Osteocyte (in vitro differentiated cells): Measurements from ENCODE around the gene CAMK1D. TPM values are rescaled to one million over a fixed set of nuclear protein-coding genes. Genes with fewer than 3 reads are reported as not detected.

Experiments used
- DNase-seq: peaks from one replicate; pipeline ENCODE4 v3.0.0; 2021; ENCODE audit warnings: mixed read lengths; ENCODE audit not compliant: unreplicated experiment; ENCODE audit errors: extremely low spot score
- H3K27ac Mint-ChIP-seq: one replicate; pipeline ENCODE4 v1.8.0; 2021; ENCODE audit warnings: mild to moderate bottlenecking, mixed read lengths; ENCODE audit not compliant: unreplicated experiment
- H3K27me3 Mint-ChIP-seq: one replicate; pipeline ENCODE4 v1.8.0; 2021; ENCODE audit warnings: mixed read lengths; ENCODE audit not compliant: unreplicated experiment
- H3K36me3 Mint-ChIP-seq: one replicate; pipeline ENCODE4 v1.8.0; 2021; ENCODE audit warnings: mixed read lengths; ENCODE audit not compliant: unreplicated experiment
- H3K4me1 Mint-ChIP-seq: one replicate; pipeline ENCODE4 v1.8.0; 2021; ENCODE audit warnings: mixed read lengths; ENCODE audit not compliant: unreplicated experiment
- H3K4me3 Mint-ChIP-seq: one replicate; pipeline ENCODE4 v1.8.0; 2021; ENCODE audit warnings: mild to moderate bottlenecking, moderate library complexity, mixed read lengths; ENCODE audit not compliant: unreplicated experiment
- H3K9me3 Mint-ChIP-seq: one replicate; pipeline ENCODE4 v1.8.0; 2021; ENCODE audit warnings: mixed read lengths; ENCODE audit not compliant: unreplicated experiment
- total RNA-seq: library from RNA; stranded (reverse); gene quantifications from 2 replicates; pipeline ENCODE4 v1.2.1, GENCODE V29; 2021
- TF ChIP-seq, protein P1 (sequence below): fragments of 200-600 bp; sonication (generic); IDR thresholded peaks from 2 replicates; pipeline ENCODE4 v1.5.0; 2021; ENCODE audit warnings: antibody characterized with exemption, mild to moderate bottlenecking, moderate library complexity

CAMK1D gene
- total RNA-seq, 1 donor from 2014 or later: 13.7 TPM

DNA sequence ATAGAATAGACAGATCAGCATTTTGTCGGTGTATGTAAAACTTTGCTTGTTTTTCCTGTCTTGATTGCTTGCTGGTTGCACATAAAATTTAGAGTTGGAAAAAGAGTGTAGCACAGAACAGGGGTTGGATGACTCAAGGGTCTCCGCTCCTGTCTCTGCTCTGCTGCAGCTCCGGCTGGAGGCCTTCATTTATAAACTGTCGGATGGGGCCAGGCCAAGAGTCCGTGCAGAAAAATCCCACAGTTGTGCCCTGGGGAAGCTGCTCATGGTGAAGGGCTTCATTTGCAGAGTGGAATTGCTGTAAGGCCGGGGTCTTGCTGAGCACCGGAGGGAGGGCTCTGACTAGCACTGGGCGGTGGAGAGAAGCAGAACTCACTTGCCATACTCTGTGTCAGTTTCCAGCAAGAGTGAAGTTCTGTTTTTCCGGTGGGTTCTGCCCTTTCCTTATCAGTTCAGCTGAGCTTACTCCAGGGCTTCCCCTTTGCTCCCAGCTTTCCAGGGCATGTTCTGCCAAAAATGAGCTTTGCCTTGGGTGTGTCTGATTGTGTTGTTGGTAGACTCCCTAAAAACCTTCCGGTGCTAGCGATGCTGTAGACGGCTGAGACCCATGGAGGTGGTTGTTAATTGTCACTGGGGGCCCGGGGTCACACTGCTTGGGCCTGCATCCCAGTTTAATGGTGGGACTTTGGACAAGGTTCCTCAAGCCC is 67.2 kb downstream of the CAMK1D start:
- Mint-ChIP-seq H3K36me3 (no peaks in the 10 kb centered on the region), H3K4me1 (peaks cover 16% of the 10 kb centered on the region), H3K27ac (no peak overlapping the region), H3K9me3 (no peaks in the 10 kb centered on the region), H3K27me3 (no peaks in the 10 kb centered on the region), H3K4me3 (no peak overlapping the region)
- TF ChIP-seq, protein P1, sequence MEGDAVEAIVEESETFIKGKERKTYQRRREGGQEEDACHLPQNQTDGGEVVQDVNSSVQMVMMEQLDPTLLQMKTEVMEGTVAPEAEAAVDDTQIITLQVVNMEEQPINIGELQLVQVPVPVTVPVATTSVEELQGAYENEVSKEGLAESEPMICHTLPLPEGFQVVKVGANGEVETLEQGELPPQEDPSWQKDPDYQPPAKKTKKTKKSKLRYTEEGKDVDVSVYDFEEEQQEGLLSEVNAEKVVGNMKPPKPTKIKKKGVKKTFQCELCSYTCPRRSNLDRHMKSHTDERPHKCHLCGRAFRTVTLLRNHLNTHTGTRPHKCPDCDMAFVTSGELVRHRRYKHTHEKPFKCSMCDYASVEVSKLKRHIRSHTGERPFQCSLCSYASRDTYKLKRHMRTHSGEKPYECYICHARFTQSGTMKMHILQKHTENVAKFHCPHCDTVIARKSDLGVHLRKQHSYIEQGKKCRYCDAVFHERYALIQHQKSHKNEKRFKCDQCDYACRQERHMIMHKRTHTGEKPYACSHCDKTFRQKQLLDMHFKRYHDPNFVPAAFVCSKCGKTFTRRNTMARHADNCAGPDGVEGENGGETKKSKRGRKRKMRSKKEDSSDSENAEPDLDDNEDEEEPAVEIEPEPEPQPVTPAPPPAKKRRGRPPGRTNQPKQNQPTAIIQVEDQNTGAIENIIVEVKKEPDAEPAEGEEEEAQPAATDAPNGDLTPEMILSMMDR: no peak
- no peak for DNase-seq

- peaks cover 16% of the 10 kb centered on the region for H3K4me1 Mint-ChIP-seq
- TF ChIP-seq, protein P1: no peak
- no peaks in the 10 kb centered on the region for H3K27me3 Mint-ChIP-seq
- H3K36me3 Mint-ChIP-seq: no peaks in the 10 kb centered on the region
- no peak for DNase-seq
- no peak overlapping the region for H3K4me3 Mint-ChIP-seq
- H3K9me3 Mint-ChIP-seq: no peaks in the 10 kb centered on the region
- no peak overlapping the region for H3K27ac Mint-ChIP-seq
These were observed 68.0 kb downstream of the CAMK1D start for GRCh38 chr10:12417331-12417730.

DNA sequence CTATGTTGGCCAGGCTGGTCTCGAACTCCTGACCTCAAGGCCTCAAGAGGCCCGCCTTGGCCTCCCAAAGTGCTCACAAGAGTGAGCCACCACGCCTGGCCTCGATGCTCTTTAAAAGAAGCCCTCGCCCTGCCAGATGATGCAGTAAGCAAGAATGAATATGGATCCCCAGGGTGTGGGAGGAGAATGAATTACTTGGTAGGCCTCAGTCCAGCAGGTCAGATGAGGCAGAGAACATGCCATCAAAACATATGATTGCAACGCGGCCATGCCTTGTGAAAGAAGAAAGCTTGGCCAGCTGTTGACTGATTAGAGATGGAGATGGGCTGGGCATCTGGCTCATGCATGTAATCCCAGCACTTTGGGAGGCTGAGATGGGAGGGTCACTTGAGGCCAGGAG is 68.7 kb downstream of the CAMK1D start:
- Mint-ChIP-seq H3K27ac (no peak overlapping the region), H3K4me1 (peaks cover 16% of the 10 kb centered on the region), H3K9me3 (no peaks in the 10 kb centered on the region), H3K27me3 (no peaks in the 10 kb centered on the region), H3K36me3 (no peaks in the 10 kb centered on the region), H3K4me3 (no peak overlapping the region)
- no peak for DNase-seq
- TF ChIP-seq, protein P1: no peak

GRCh38 chr10:12418725-12419261 is 69.4 kb downstream of the CAMK1D start:
- Mint-ChIP-seq H3K4me3 (no peak overlapping the region), H3K4me1 (peaks cover 16% of the 10 kb centered on the region), H3K27me3 (no peaks in the 10 kb centered on the region), H3K9me3 (no peaks in the 10 kb centered on the region), H3K36me3 (no peaks in the 10 kb centered on the region), H3K27ac (peak overlapping the region; percentile 67)
- DNase-seq: no peak
- TF ChIP-seq, protein P1: no peak

GRCh38 chr10:12419262-12419847 is 70.0 kb downstream of the CAMK1D start:
- H3K4me3 Mint-ChIP-seq: no peak overlapping the region
- TF ChIP-seq, protein P1: no peak
- peak overlapping the region; percentile 67 for H3K27ac Mint-ChIP-seq

More at GRCh38 chr10:12419262-12419847, 70.0 kb downstream of the CAMK1D start:
- Mint-ChIP-seq H3K36me3 (peaks cover 2% of the 10 kb centered on the region), H3K9me3 (no peaks in the 10 kb centered on the region), H3K4me1 (peaks cover 14% of the 10 kb centered on the region), H3K27me3 (no peaks in the 10 kb centered on the region)
- no peak for DNase-seq
